ENCODE results near the gene ITFG1.

GRCh38 chr16:47175152-47175551 lies 285.7 kb downstream of the ITFG1 start:
- TF ChIP-seq, protein P1, sequence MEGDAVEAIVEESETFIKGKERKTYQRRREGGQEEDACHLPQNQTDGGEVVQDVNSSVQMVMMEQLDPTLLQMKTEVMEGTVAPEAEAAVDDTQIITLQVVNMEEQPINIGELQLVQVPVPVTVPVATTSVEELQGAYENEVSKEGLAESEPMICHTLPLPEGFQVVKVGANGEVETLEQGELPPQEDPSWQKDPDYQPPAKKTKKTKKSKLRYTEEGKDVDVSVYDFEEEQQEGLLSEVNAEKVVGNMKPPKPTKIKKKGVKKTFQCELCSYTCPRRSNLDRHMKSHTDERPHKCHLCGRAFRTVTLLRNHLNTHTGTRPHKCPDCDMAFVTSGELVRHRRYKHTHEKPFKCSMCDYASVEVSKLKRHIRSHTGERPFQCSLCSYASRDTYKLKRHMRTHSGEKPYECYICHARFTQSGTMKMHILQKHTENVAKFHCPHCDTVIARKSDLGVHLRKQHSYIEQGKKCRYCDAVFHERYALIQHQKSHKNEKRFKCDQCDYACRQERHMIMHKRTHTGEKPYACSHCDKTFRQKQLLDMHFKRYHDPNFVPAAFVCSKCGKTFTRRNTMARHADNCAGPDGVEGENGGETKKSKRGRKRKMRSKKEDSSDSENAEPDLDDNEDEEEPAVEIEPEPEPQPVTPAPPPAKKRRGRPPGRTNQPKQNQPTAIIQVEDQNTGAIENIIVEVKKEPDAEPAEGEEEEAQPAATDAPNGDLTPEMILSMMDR (IDR thresholded peaks at IDR 0.05 in 2 of 3, conservative IDR thresholded peaks at IDR 0.05 in 1 of 3; ENCODE audit: insufficient read depth in 2 of 3, low read depth in 1 of 3, low read length in 3 of 3), result no peak
- TF ChIP-seq TRIM24 (IDR thresholded peaks at IDR 0.05), result no peak
- no peak for TF ChIP-seq HNRNPK (IDR thresholded peaks at IDR 0.05; ENCODE audit: low read depth, low read length, poor library complexity, severe bottlenecking)
- no peak for TF ChIP-seq CSDE1 (IDR thresholded peaks at IDR 0.05)
